Keratinocyte (primary cell): ENCODE measurements around the gene FHL3. TPM values are rescaled to one million over a fixed set of nuclear protein-coding genes. Genes with fewer than 3 reads are reported as not detected.

ENCODE experiments used
- DNase-seq: peaks from one replicate; pipeline ENCODE4 v3.0.0-alpha.2; 2011; ENCODE audit warnings: low read depth, missing footprints, low spot score
- FAIRE-seq: peaks from 2 replicates; lab custom pipeline; 2011; peaks lifted over from hg19 to GRCh38; lab: Jason Lieb, UNC
- H2AFZ ChIP-seq: 2 replicates; pipeline ENCODE4 v1.6.0; 2012; ENCODE audit warnings: low read length, control low read depth, inconsistent platforms; ENCODE audit not compliant: control insufficient read depth
- H3K27ac ChIP-seq: 2 replicates; pipeline ENCODE4 v1.5.1; 2011; ENCODE audit warnings: low read length; ENCODE audit not compliant: control insufficient read depth, insufficient read depth
- H3K27me3 ChIP-seq: 3 replicates; pipeline ENCODE4 v1.6.0; 2011; ENCODE audit warnings: low read length; ENCODE audit not compliant: control insufficient read depth, insufficient read depth; ENCODE audit errors: extremely low read depth
- H3K36me3 ChIP-seq, 2 experiments: 2 replicates in 1 of 2; 3 replicates in 1 of 2; pipeline ENCODE4 v1.5.1; 2011; ENCODE audit warnings: low read length in 2 of 2, mild to moderate bottlenecking in 1 of 2; ENCODE audit not compliant: control insufficient read depth in 2 of 2, insufficient read depth in 2 of 2; ENCODE audit errors: extremely low read depth in 1 of 2
- H3K4me1 ChIP-seq: 3 replicates; pipeline ENCODE4 v1.5.1; 2011; ENCODE audit warnings: low read length; ENCODE audit not compliant: control insufficient read depth, insufficient read depth; ENCODE audit errors: extremely low read depth
- H3K4me2 ChIP-seq: 3 replicates; pipeline ENCODE4 v1.6.0; 2011; ENCODE audit warnings: low read depth, low read length; ENCODE audit not compliant: control insufficient read depth, insufficient read depth; ENCODE audit errors: extremely low read depth
- H3K4me3 ChIP-seq, 3 experiments: fragments of 200-600 bp in 1 of 3; sonication (generic) in 1 of 3; 2 replicates in 2 of 3; 3 replicates in 1 of 3; pipeline ENCODE4 v1.5.1; 2011 to 2016; ENCODE audit warnings: low read length in 3 of 3, mild to moderate bottlenecking in 3 of 3, control low read depth in 2 of 3, inconsistent platforms in 1 of 3, low read depth in 1 of 3, mixed read lengths in 1 of 3, mixed run types in 1 of 3, moderate library complexity in 1 of 3; ENCODE audit not compliant: control insufficient read depth in 2 of 3, insufficient read depth in 2 of 3; ENCODE audit errors: extremely low read depth in 1 of 3
- H3K79me2 ChIP-seq: 2 replicates; pipeline ENCODE4 v1.6.0; 2012; ENCODE audit warnings: low read length; ENCODE audit not compliant: control insufficient read depth, insufficient read depth
- H3K9ac ChIP-seq: 3 replicates; pipeline ENCODE4 v1.6.0; 2011; ENCODE audit warnings: low read length; ENCODE audit not compliant: control insufficient read depth, insufficient read depth; ENCODE audit errors: extremely low read depth
- H3K9me1 ChIP-seq: 3 replicates; pipeline ENCODE4 v1.6.0; 2011; ENCODE audit warnings: low read length; ENCODE audit not compliant: control insufficient read depth, insufficient read depth; ENCODE audit errors: extremely low read depth
- H3K9me3 ChIP-seq: 2 replicates; pipeline ENCODE4 v1.5.1; 2012; ENCODE audit warnings: low read depth, low read length; ENCODE audit not compliant: control insufficient read depth
- H4K20me1 ChIP-seq: 3 replicates; pipeline ENCODE4 v1.6.0; 2011; ENCODE audit warnings: low read length; ENCODE audit not compliant: control insufficient read depth, insufficient read depth; ENCODE audit errors: extremely low read depth
- EZH2 ChIP-seq: IDR thresholded peaks from one replicate; pipeline ENCODE4 v1.6.1; 2012; ENCODE audit warnings: inconsistent platforms, mild to moderate bottlenecking, low read length, moderate library complexity
- dilution Hi-C: fragments of 300-500 bp; cut with MboI; formaldehyde crosslinking; loops from one replicate; pipeline ENCODE4 v1.7.0; 2020; ENCODE audit warnings: low sequenced_read_pairs; ENCODE audit not compliant: extremely low pct_ligation_motif_present
- polyA plus RNA-seq, 5 experiments: library from polyadenylated mRNA; depleted of rRNA in 3 of 5; stranded (reverse) in 3 of 5; stranded (forward) in 1 of 5; unstranded in 1 of 5; fragments of >200 nt; gene quantifications; 1 replicate in 1 of 5; 2 replicates in 3 of 5; 3 replicates in 1 of 5; pipeline versions ENCODE4 v1.2.1 to v1.2.3, GENCODE V29; 2011 to 2012; ENCODE audit warnings: missing spikeins in 2 of 5, low read depth in 1 of 5, low replicate concordance in 1 of 5
- TF ChIP-seq, protein P1 (sequence below), 3 experiments: IDR thresholded peaks in 1 of 3; conservative IDR thresholded peaks in 1 of 3; optimal IDR thresholded peaks in 1 of 3; 2 replicates in 2 of 3; 3 replicates in 1 of 3; pipeline versions ENCODE3 to v1.5.1; 2011; ENCODE audit warnings: low read length in 3 of 3, mild to moderate bottlenecking in 3 of 3, moderate library complexity in 2 of 3, control low read depth in 1 of 3, inconsistent platforms in 1 of 3; ENCODE audit not compliant: insufficient read depth in 2 of 3; ENCODE audit errors: extremely low read depth in 1 of 3

The FHL3 gene
- polyA plus RNA-seq, 1 donor (not counting 4 experiments of a cell fraction or from before 2014, with no cell fraction given), result 5.1 TPM

DNA sequence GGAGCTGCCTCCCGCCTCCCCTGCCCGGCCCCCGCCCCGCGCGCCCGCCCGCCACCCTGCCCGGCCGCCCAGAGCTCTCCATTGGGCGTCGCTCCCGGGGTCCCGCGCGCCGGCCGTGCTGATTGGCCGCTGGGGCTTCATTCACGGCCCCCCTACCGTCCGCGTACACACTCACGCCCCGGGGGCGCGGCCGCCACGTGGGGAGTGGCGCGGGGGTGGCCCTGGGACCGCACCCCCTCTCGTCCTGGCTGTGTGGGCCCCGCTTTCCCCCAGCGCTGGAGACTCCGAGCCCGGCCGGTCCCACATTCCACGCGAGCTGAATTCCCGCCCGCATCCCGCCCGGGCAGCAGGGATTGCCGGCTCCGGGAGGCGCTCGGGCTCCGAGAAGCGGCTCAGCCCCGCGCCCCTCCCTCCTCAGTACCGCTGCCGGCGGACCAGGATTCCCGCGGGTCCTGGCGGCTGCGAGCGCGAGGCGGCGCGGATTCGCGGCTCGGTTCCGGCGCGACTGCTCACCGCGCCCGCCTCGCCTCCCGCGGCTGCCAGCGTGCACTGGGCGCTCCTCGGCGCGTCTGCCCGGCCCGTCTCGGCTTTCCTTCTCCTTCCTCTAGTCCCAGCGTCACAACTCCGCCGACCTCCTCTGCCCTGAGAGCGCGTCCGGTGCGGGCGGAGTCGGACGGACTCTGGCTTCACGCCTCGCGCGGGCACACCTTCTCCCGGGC lies 41.7 kb upstream of the FHL3 start:
- Histone ChIP-seq H3K9me1 (no peaks in the 10 kb centered on the region), H3K27ac (no peak overlapping the region), H3K4me2 (peak overlapping the region; percentile 80), H2AFZ (peak overlapping the region; percentile 53), H3K79me2 (peaks cover 6% of the 10 kb centered on the region), H3K36me3 (no peaks in the 10 kb centered on the region), H3K9me3 (no peaks in the 10 kb centered on the region), H3K9ac (peak overlapping the region; percentile 41), H3K27me3 (peaks cover 43% of the 10 kb centered on the region), H4K20me1 (no peaks in the 10 kb centered on the region), H3K4me1 (peaks cover 29% of the 10 kb centered on the region), H3K4me3 (peak overlapping the region; percentile 61 to 70 (median 70))
- no peak for FAIRE-seq
- DNase-seq, result no peak
- TF ChIP-seq, protein P1, sequence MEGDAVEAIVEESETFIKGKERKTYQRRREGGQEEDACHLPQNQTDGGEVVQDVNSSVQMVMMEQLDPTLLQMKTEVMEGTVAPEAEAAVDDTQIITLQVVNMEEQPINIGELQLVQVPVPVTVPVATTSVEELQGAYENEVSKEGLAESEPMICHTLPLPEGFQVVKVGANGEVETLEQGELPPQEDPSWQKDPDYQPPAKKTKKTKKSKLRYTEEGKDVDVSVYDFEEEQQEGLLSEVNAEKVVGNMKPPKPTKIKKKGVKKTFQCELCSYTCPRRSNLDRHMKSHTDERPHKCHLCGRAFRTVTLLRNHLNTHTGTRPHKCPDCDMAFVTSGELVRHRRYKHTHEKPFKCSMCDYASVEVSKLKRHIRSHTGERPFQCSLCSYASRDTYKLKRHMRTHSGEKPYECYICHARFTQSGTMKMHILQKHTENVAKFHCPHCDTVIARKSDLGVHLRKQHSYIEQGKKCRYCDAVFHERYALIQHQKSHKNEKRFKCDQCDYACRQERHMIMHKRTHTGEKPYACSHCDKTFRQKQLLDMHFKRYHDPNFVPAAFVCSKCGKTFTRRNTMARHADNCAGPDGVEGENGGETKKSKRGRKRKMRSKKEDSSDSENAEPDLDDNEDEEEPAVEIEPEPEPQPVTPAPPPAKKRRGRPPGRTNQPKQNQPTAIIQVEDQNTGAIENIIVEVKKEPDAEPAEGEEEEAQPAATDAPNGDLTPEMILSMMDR (optimal IDR thresholded peaks at IDR 0.05 in 1 of 3, IDR thresholded peaks at IDR 0.05 in 1 of 3, conservative IDR thresholded peaks at IDR 0.05 in 1 of 3; ENCODE audit: extremely low read depth in 1 of 3, insufficient read depth in 2 of 3, low read length in 3 of 3), result no peak
- no peak for TF ChIP-seq EZH2
- dilution Hi-C loops, result no loop called here

DNA sequence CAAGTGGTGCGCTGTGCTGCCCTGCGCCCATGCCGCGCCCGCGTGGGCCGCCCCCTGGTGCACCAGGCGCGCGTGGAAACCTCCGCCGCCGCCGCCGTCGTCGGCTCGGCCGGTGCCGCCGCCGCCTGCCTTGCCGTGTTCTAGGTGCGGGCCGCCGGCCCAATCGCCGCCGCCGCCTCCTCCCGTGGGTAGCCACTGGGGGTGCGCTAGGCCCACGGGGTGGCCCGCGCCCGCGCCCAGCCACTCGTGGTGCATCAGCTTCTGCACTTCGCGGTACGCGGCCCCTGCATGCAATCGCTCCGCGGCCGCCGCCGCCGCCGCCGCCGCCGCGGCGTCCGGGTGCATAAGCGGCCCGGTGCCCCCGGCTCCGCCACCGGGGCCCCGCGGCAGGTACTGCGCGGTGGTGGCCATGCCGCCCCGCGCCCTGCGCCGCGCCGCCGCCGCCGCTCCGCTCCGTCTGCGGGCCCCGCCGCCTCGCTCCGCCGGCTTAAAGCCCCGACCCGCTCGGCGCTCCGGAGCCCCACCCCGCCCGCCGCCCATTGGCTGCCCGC lies 41.1 kb upstream of the FHL3 start, which contains the start of gene POU3F1:
TSS of gene POU3F1 (minus strand) at position 461 of the 551 bp plus-strand sequence. CDS start at position 411, 50 bp downstream.
- peaks cover 23% of the 10 kb centered on the region for H3K4me1 ChIP-seq

More for the DNA sequence above, 41.1 kb upstream of the FHL3 start, which contains the start of gene POU3F1:
- Histone ChIP-seq H3K4me2 (peak within 1 kb of the TSS; percentile 86), H3K27me3 (peaks cover 46% of the 10 kb centered on the region), H4K20me1 (no peaks in the 10 kb centered on the region), H3K9me1 (no peaks in the 10 kb centered on the region), H2AFZ (peak within 1 kb of the TSS; percentile 55), H3K27ac (no peak within 1 kb of the TSS), H3K9ac (peak within 1 kb of the TSS; percentile 41), H3K4me3 (peak within 1 kb of the TSS; percentile 61 to 73 (median 70)), H3K9me3 (no peaks in the 10 kb centered on the region), H3K36me3 (no peaks in the 10 kb centered on the region), H3K79me2 (peaks cover 6% of the 10 kb centered on the region)
- dilution Hi-C loops, result no loop called here
- FAIRE-seq, result no peak
- DNase-seq, result no peak
- TF ChIP-seq, protein P1 (optimal IDR thresholded peaks at IDR 0.05 in 1 of 3, IDR thresholded peaks at IDR 0.05 in 1 of 3, conservative IDR thresholded peaks at IDR 0.05 in 1 of 3; ENCODE audit: extremely low read depth in 1 of 3, insufficient read depth in 2 of 3, low read length in 3 of 3), result no peak
